Activated T-cell treated with anti-CD3 and anti-CD28 coated beads, Interleukin-2, amount 50 U/mL, for 48 hours (primary cell): Measurements from ENCODE around the gene VSIG10L2.

Experiments used
- DNase-seq, 2 experiments: peaks; one replicate each; pipeline ENCODE4 v3.0.0-alpha.2; 2020

The VSIG10L2 gene

GRCh38 chr11:125930076-125930450 is 15.8 kb upstream of the VSIG10L2 start:
- DNase-seq = peak in 1 of 2 experiments; percentile 8

GRCh38 chr11:125931116-125931515 is 14.7 kb upstream of the VSIG10L2 start:
- DNase-seq = no peak

GRCh38 chr11:125931668-125932067 is 14.2 kb upstream of the VSIG10L2 start:
- DNase-seq = peak in 1 of 2 experiments; percentile 6

GRCh38 chr11:125932301-125932700 is 13.5 kb upstream of the VSIG10L2 start:
- DNase-seq = peak in 1 of 2 experiments; percentile 1

GRCh38 chr11:125933030-125933813 is 12.6 kb upstream of the VSIG10L2 start:
- peak; percentile 28 to 43 for DNase-seq

- no peak for DNase-seq
Measured at GRCh38 chr11:125934473-125934872, 11.4 kb upstream of the VSIG10L2 start.

- DNase-seq = no peak
Measured at GRCh38 chr11:125935056-125935455, 10.8 kb upstream of the VSIG10L2 start.

- peak in 1 of 2 experiments; percentile 5 for DNase-seq
Measured at GRCh38 chr11:125935618-125936199, 10.1 kb upstream of the VSIG10L2 start.

GRCh38 chr11:125938418-125938817 is 7.4 kb upstream of the VSIG10L2 start:
- DNase-seq = no peak

- DNase-seq = no peak
Measured at GRCh38 chr11:125939081-125939521, 6.7 kb upstream of the VSIG10L2 start.

GRCh38 chr11:125940145-125940544 is 5.7 kb upstream of the VSIG10L2 start:
- no peak for DNase-seq

- no peak for DNase-seq
Measured at GRCh38 chr11:125941267-125941618, 4.6 kb upstream of the VSIG10L2 start.

GRCh38 chr11:125941619-125942611 is 3.9 kb upstream of the VSIG10L2 start:
- DNase-seq = peak; percentile 64 to 69

GRCh38 chr11:125942771-125943428 is 2.9 kb upstream of the VSIG10L2 start:
- no peak for DNase-seq

- DNase-seq = peak in 1 of 2 experiments; percentile 5
Measured at GRCh38 chr11:125943661-125944349, 2.0 kb upstream of the VSIG10L2 start.

- no peak for DNase-seq
Measured at GRCh38 chr11:125944350-125945010, 1.4 kb upstream of the VSIG10L2 start.

GRCh38 chr11:125945011-125945796 is 640 bp upstream of the VSIG10L2 start:
- DNase-seq = peak in 1 of 2 experiments; percentile 13

GRCh38 chr11:125946712-125947418 is 1.0 kb downstream of the VSIG10L2 start:
- DNase-seq = no peak

GRCh38 chr11:125947419-125948277 is 1.8 kb downstream of the VSIG10L2 start:
- no peak for DNase-seq
